HG03097 (cell line): Measurements from ENCODE around the gene FLCN.

Source experiments
- ATAC-seq: cut with Tn5 transposase; IDR thresholded peaks from one replicate; pipeline ENCODE4 v1.9.1; 2021; ENCODE audit not compliant: unreplicated experiment, low FRiP score

The FLCN gene

GRCh38 chr17:17170346-17170985 is 66.5 kb downstream of the FLCN start:
- ATAC-seq: no peak

GRCh38 chr17:17169396-17169795 is 67.6 kb downstream of the FLCN start:
- ATAC-seq: no peak

GRCh38 chr17:17168401-17168800 is 68.6 kb downstream of the FLCN start:
- no peak for ATAC-seq

- no peak for ATAC-seq
Measured at GRCh38 chr17:17167986-17168385, 69.0 kb downstream of the FLCN start.

GRCh38 chr17:17167356-17167755 is 69.6 kb downstream of the FLCN start:
- no peak for ATAC-seq

GRCh38 chr17:17166446-17166845 is 70.5 kb downstream of the FLCN start:
- no peak for ATAC-seq

- ATAC-seq: no peak
Measured at GRCh38 chr17:17165666-17166308, 71.2 kb downstream of the FLCN start.

GRCh38 chr17:17164676-17165075 is 72.3 kb downstream of the FLCN start:
- no peak for ATAC-seq

GRCh38 chr17:17164156-17164555 is 72.8 kb downstream of the FLCN start:
- ATAC-seq: no peak
